ENCODE data around the gene ANKS1B.

DNA sequence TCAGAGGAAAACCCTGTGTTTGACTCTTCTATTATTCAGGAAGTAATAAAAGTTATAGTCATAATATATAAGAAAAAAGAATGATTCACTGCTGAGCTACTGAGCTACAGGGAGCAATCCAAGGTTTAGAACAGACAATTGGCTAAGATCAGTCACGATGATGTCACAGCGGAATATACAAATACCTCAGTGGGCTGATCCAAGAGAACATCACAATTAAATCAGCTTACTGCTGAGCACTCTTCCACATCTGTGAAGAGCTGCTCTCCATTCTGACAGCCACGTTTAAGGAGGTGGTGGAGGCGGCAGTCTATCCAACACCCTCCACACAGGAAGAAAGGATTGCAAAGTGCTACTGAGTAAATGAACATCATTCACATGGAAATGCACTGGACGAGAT, 1068.6 kb downstream of the ANKS1B start:
- TF ChIP-seq ZNF175 (tag by site-specific recombination; IDR thresholded peaks at IDR 0.05) (no peak), ZNF660 (tag by site-specific recombination; IDR thresholded peaks at IDR 0.05) (no peak), YY2 (tag by site-specific recombination; IDR thresholded peaks at IDR 0.05) (no peak), ZNF843 (tag by site-specific recombination; IDR thresholded peaks at IDR 0.05) (no peak)

All from HEK293 (cell line).